Measurements from ENCODE around the gene TRIP6. TPM values are rescaled to one million over a fixed set of nuclear protein-coding genes. Genes with fewer than 3 reads are reported as not detected.
A peak's percentile ranks its signal among the peaks of the same experiment; 100 is the strongest.

TRIP6 gene
- total RNA-seq, 1 donor from 2014 or later = 112 TPM

- no peak overlapping the region for H3K4me3 ChIP-seq (ENCODE audit: low read depth, low read length)
- no peak for TF ChIP-seq CTCF (conservative IDR thresholded peaks at IDR 0.05; ENCODE audit: low read depth, low read length)
- DNase-seq (ENCODE audit: low read depth) = no peak
Measured at GRCh38 chr7:100823534-100823933, 43.7 kb upstream of the TRIP6 start.

GRCh38 chr7:100824499-100825214 lies 42.5 kb upstream of the TRIP6 start:
- peak overlapping the region; percentile 65 for H3K4me3 ChIP-seq (ENCODE audit: low read depth, low read length)
- no peak for TF ChIP-seq CTCF (conservative IDR thresholded peaks at IDR 0.05; ENCODE audit: low read depth, low read length)

GRCh38 chr7:100825215-100825671 lies 41.9 kb upstream of the TRIP6 start:
- DNase-seq (ENCODE audit: low read depth) = no peak
- peak overlapping the region; percentile 65 for H3K4me3 ChIP-seq (ENCODE audit: low read depth, low read length)
- TF ChIP-seq CTCF (conservative IDR thresholded peaks at IDR 0.05; ENCODE audit: low read depth, low read length) = no peak

More at GRCh38 chr7:100824499-100825214, 42.5 kb upstream of the TRIP6 start:
- DNase-seq (ENCODE audit: low read depth) = no peak

GRCh38 chr7:100825751-100826513 lies 41.3 kb upstream of the TRIP6 start:
- DNase-seq (ENCODE audit: low read depth) = no peak
- peak; percentile 35 for TF ChIP-seq CTCF (conservative IDR thresholded peaks at IDR 0.05; ENCODE audit: low read depth, low read length)
- peak overlapping the region; percentile 65 for H3K4me3 ChIP-seq (ENCODE audit: low read depth, low read length)

- TF ChIP-seq CTCF (conservative IDR thresholded peaks at IDR 0.05; ENCODE audit: low read depth, low read length) = no peak
- no peak for DNase-seq (ENCODE audit: low read depth)
- H3K4me3 ChIP-seq (ENCODE audit: low read depth, low read length) = peak overlapping the region; percentile 65
Measured at GRCh38 chr7:100826514-100827329, 40.5 kb upstream of the TRIP6 start.

GRCh38 chr7:100827330-100828226 lies 39.6 kb upstream of the TRIP6 start, which contains the start of gene EPHB4:
TSS of gene EPHB4 (minus strand) at chr7:100827523. CDS start at chr7:100827030, 493 bp downstream.
- H3K4me3 ChIP-seq (ENCODE audit: low read depth, low read length) = peak within 1 kb of the TSS; percentile 65
- peak; percentile 42 for TF ChIP-seq CTCF (conservative IDR thresholded peaks at IDR 0.05; ENCODE audit: low read depth, low read length)
- DNase-seq (ENCODE audit: low read depth) = no peak

All from epithelial cell of proximal tubule (primary cell).